Epithelial cell of esophagus (primary cell): ENCODE measurements around the gene FOS.
A peak's percentile ranks its signal among the peaks of the same experiment; 100 is the strongest.

Experiments used
- DNase-seq: peaks from one replicate; pipeline ENCODE4 v3.0.0; 2010; ENCODE audit warnings: low read depth
- H3K4me3 ChIP-seq: 2 replicates; pipeline ENCODE4 v1.5.1; 2011; ENCODE audit warnings: mild to moderate bottlenecking, low read length, control low read depth
- TF ChIP-seq, protein P1 (sequence below): IDR thresholded peaks from 2 replicates; pipeline ENCODE4 v1.5.1; 2011; ENCODE audit warnings: low read depth, mild to moderate bottlenecking, low read length, control low read depth, inconsistent platforms; ENCODE audit not compliant: insufficient read depth; ENCODE audit errors: missing control alignments

Gene FOS

GRCh38 chr14:75259510-75259855 is 19.1 kb upstream of the FOS start:
- TF ChIP-seq, protein P1, sequence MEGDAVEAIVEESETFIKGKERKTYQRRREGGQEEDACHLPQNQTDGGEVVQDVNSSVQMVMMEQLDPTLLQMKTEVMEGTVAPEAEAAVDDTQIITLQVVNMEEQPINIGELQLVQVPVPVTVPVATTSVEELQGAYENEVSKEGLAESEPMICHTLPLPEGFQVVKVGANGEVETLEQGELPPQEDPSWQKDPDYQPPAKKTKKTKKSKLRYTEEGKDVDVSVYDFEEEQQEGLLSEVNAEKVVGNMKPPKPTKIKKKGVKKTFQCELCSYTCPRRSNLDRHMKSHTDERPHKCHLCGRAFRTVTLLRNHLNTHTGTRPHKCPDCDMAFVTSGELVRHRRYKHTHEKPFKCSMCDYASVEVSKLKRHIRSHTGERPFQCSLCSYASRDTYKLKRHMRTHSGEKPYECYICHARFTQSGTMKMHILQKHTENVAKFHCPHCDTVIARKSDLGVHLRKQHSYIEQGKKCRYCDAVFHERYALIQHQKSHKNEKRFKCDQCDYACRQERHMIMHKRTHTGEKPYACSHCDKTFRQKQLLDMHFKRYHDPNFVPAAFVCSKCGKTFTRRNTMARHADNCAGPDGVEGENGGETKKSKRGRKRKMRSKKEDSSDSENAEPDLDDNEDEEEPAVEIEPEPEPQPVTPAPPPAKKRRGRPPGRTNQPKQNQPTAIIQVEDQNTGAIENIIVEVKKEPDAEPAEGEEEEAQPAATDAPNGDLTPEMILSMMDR, result no peak
- no peak for DNase-seq
- H3K4me3 ChIP-seq, result peak overlapping the region; percentile 41

GRCh38 chr14:75260025-75260763 is 18.4 kb upstream of the FOS start:
- no peak for DNase-seq
- no peak overlapping the region for H3K4me3 ChIP-seq
- TF ChIP-seq, protein P1, result no peak

GRCh38 chr14:75261820-75262219 is 16.8 kb upstream of the FOS start:
- DNase-seq, result no peak
- no peak overlapping the region for H3K4me3 ChIP-seq
- TF ChIP-seq, protein P1, result no peak

DNA sequence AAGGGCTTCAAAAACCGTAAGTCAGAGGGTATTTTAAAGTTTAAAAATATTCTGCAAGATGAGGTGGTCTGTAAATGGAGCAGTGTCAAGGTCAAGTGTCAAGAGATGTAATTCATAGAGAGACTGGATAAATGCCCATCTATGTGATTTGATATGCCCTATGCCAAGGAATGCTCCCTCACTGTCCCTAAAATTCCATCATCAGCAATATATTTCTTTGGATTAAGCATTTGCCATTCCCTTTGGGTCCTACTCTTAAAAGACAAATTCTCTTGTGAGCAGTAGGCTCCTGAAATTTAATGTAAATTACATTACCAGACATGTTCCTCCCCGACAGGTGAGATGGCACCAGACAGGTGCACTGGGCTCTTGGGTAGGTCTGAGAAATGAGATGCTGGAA is 16.0 kb upstream of the FOS start:
- DNase-seq, result no peak
- no peak overlapping the region for H3K4me3 ChIP-seq
- TF ChIP-seq, protein P1, result no peak

GRCh38 chr14:75264036-75264435 is 14.6 kb upstream of the FOS start:
- peak; percentile 68 for DNase-seq
- H3K4me3 ChIP-seq, result no peak overlapping the region
- TF ChIP-seq, protein P1, result no peak

DNA sequence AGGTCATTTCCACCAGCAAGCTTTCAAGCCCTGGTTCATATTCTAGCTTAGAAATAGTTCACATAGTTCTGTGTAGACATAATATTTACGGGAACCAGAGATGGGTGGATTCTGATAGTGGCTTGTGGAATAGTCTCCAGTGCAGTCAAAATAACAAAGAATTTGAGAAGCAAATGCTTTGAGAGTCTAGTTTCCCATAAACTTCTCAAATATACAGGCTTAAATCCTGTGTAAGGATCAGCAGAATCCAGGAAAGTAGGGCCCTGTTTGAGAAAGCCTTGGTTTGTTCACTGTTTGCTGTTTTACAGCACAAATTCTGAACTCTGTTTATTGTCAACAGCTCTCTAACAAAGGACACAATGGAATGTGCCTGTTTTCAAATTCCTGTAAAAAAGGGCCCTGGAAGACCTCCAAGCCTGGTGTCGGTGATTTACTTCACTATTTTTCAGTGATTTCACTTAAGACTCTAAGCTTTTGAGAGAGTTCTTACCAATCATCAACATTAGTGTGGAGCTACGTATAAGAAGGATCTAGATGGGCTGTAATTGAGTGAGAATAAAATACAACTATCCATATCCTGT is 11.4 kb upstream of the FOS start:
- H3K4me3 ChIP-seq, result no peak overlapping the region
- DNase-seq, result no peak
- TF ChIP-seq, protein P1, result no peak
